K562 (cell line): ENCODE measurements around the gene KL. TPM values are rescaled to one million over a fixed set of nuclear protein-coding genes. Genes with fewer than 3 reads are reported as not detected.

Source experiments
- ATAC-seq: fragments of 200-7000 bp; cut with Tn5 transposase; 3 replicates; pipeline ENCODE4 v1.9.1; 2020; ENCODE audit warnings: moderate library complexity
- BruUV-seq: library from RNA; stranded (reverse); fragments of 400-500 nt; replicated peaks from 2 replicates; lab custom pipeline; 2021; lab: Mats Ljungman, UMichigan
- CTCF ChIA-PET: fragments of 300-600 bp; formaldehyde crosslinking; extraction: SDS; loops from one replicate; lab custom pipeline; 2021; ENCODE audit warnings: low intra/inter-chr PET ratio; lab: Yijun Ruan, JAX
- POLR2A ChIA-PET: fragments of 300-600, 350-650 bp; sonication (Branson Sonifier 250); formaldehyde crosslinking; extraction: SDS; loops from one replicate; lab custom pipeline; 2021; ENCODE audit warnings: antibody characterized with exemption, inconsistent platforms; lab: Yijun Ruan, JAX
- DNase-seq, 4 experiments: peaks; one replicate each; pipeline versions ENCODE4 v3.0.0 to v3.0.0-alpha.2; 2011 to 2018; ENCODE audit warnings: low spot score in 3 of 4, mixed read lengths in 3 of 4; ENCODE audit errors: extremely low read depth in 1 of 4
- FAIRE-seq: peaks from 2 replicates; lab custom pipeline; 2011; peaks lifted over from hg19 to GRCh38; lab: Jason Lieb, UNC
- H2AFZ ChIP-seq: 2 replicates; pipeline ENCODE4 v1.6.0; 2011; ENCODE audit warnings: low read depth, low read length, control low read depth, inconsistent platforms
- H3K27ac ChIP-seq: fragments of 200-600 bp; 3 replicates; pipeline ENCODE4 v1.8.0; 2011; ENCODE audit warnings: low read depth, mild to moderate bottlenecking, control low read depth, inconsistent platforms, low read length, moderate library complexity, mixed read lengths; ENCODE audit errors: extremely low read depth
- H3K27me3 ChIP-seq, 2 experiments: fragments of 300-600 bp in 1 of 2; 2 replicates in 1 of 2; 3 replicates in 1 of 2; pipeline versions ENCODE4 v1.6.0 to v1.8.0; 2011; ENCODE audit warnings: inconsistent platforms in 2 of 2, low read length in 2 of 2, mild to moderate bottlenecking in 1 of 2, mixed read lengths in 1 of 2, moderate library complexity in 1 of 2; ENCODE audit not compliant: control insufficient read depth in 2 of 2, insufficient read depth in 2 of 2
- H3K36me3 ChIP-seq: fragments of 300-600 bp; 3 replicates; pipeline ENCODE4 v1.8.0; 2011; ENCODE audit warnings: mild to moderate bottlenecking, low read length, inconsistent platforms; ENCODE audit not compliant: control insufficient read depth, insufficient read depth
- H3K4me1 ChIP-seq, 2 experiments: fragments of 200-600 bp in 1 of 2; replicated peaks in 1 of 2; 2 replicates in 1 of 2; 3 replicates in 1 of 2; pipeline versions ENCODE4 v1.5.1 to v1.8.0; 2011; ENCODE audit warnings: inconsistent platforms in 2 of 2, low read length in 2 of 2, mild to moderate bottlenecking in 1 of 2, mixed read lengths in 1 of 2, moderate library complexity in 1 of 2; ENCODE audit not compliant: control insufficient read depth in 2 of 2, insufficient read depth in 2 of 2
- H3K4me2 ChIP-seq: 2 replicates; pipeline ENCODE4 v1.6.1; 2011; ENCODE audit warnings: low read length, control low read depth, inconsistent platforms, mixed read lengths; ENCODE audit not compliant: insufficient read depth
- H3K4me3 ChIP-seq: fragments of 200-600 bp; sonication (generic), shearing (Covaris generic); 2 replicates; pipeline ENCODE4 v1.5.1; 2016; ENCODE audit warnings: control low read depth, inconsistent platforms
- H3K79me2 ChIP-seq: fragments of 200-600 bp; 3 replicates; pipeline ENCODE4 v1.8.0; 2011; ENCODE audit warnings: low read length, inconsistent platforms; ENCODE audit not compliant: control insufficient read depth, insufficient read depth
- H3K9ac ChIP-seq, 2 experiments: 2 replicates each; pipeline versions ENCODE4 v1.6.0 to v1.6.1; 2011; ENCODE audit warnings: low read depth in 2 of 2, low read length in 2 of 2, control low read depth in 1 of 2, inconsistent platforms in 1 of 2, mild to moderate bottlenecking in 1 of 2, mixed read lengths in 1 of 2; ENCODE audit not compliant: insufficient read depth in 1 of 2
- H3K9me1 ChIP-seq: one replicate; pipeline ENCODE4 v1.6.0; 2011; ENCODE audit warnings: inconsistent platforms, mild to moderate bottlenecking, low read length, moderate library complexity; ENCODE audit not compliant: control insufficient read depth, insufficient read depth
- H3K9me3 ChIP-seq: replicated peaks from 2 replicates; pipeline ENCODE4 v1.5.1; 2011; ENCODE audit warnings: low read depth, low read length, inconsistent platforms; ENCODE audit not compliant: control insufficient read depth, insufficient read depth
- H4K20me1 ChIP-seq: replicated peaks from 2 replicates; pipeline ENCODE4 v1.6.1; 2011; ENCODE audit warnings: low read length, inconsistent platforms, mixed read lengths; ENCODE audit not compliant: control insufficient read depth, insufficient read depth
- CBX8 ChIP-seq: fragments of 200-600 bp; sonication (generic); IDR thresholded peaks from 2 replicates; pipeline ENCODE4 v1.6.1; 2012; ENCODE audit warnings: borderline replicate concordance, mixed run types, low read depth, mild to moderate bottlenecking, moderate library complexity, mixed read lengths, low read length, control low read depth, inconsistent platforms; ENCODE audit not compliant: poor library complexity, severe bottlenecking; ENCODE audit errors: extremely low read depth
- EHMT2 ChIP-seq: fragments of 450-650 bp; IDR thresholded peaks from 2 replicates; pipeline ENCODE4 v1.6.1; 2018; ENCODE audit warnings: antibody characterized with exemption
- ETV1 ChIP-seq: fragments of 450-650 bp; conservative IDR thresholded peaks from 2 replicates; pipeline ENCODE4 v1.6.1; 2016; ENCODE audit warnings: missing genetic modification characterization, control low read depth, low read depth, missing compliant biosample characterization
- FOXM1 ChIP-seq, 2 experiments: fragments of 450-650 bp in 1 of 2; sonication (generic) in 1 of 2; formaldehyde crosslinking in 1 of 2; IDR thresholded peaks; 2 replicates each; pipeline versions ENCODE4 v1.6.1 to v1.9.0; 2017 to 2022; ENCODE audit warnings: low read depth in 2 of 2, mild to moderate bottlenecking in 2 of 2, missing genetic modification reagents in 1 of 2, moderate library complexity in 1 of 2
- IFI16 ChIP-seq: fragments of 250-450 bp; sonication (Bioruptor Pico); IDR thresholded peaks from 2 replicates; pipeline ENCODE4 v2.1.2; 2022; ENCODE audit warnings: mild to moderate bottlenecking, inconsistent platforms
- KDM2B ChIP-seq: fragments of 250-450 bp; sonication (Bioruptor Pico); IDR thresholded peaks from 2 replicates; pipeline ENCODE4 v1.8.0; 2021; ENCODE audit warnings: mild to moderate bottlenecking, moderate library complexity
- POLR2G ChIP-seq: fragments of 200-400 bp; formaldehyde crosslinking; IDR thresholded peaks from 2 replicates; pipeline ENCODE4 v1.6.1; 2017; ENCODE audit warnings: low read depth, mild to moderate bottlenecking, antibody characterized with exemption, low read length, moderate library complexity
- PREB ChIP-seq: sonication (generic); formaldehyde crosslinking; IDR thresholded peaks from 2 replicates; pipeline ENCODE4 v1.8.1; 2023; ENCODE audit warnings: mild to moderate bottlenecking, missing genetic modification reagents
- SMARCC2 ChIP-seq: fragments of 450-650 bp; IDR thresholded peaks from 2 replicates; pipeline ENCODE4 v1.6.1; 2017; ENCODE audit warnings: antibody characterized with exemption, moderate library complexity, mild to moderate bottlenecking, low read depth
- TCF7L2 ChIP-seq: fragments of 150-350 bp; IDR thresholded peaks from 2 replicates; pipeline ENCODE4 v1.6.1; 2016; ENCODE audit warnings: low read depth, mild to moderate bottlenecking, low read length, moderate library complexity
- TEAD4 ChIP-seq, 2 experiments: sonication (generic) in 1 of 2; formaldehyde crosslinking in 1 of 2; IDR thresholded peaks; 2 replicates each; pipeline versions ENCODE4 v1.6.1 to v1.8.0; 2012 to 2022; ENCODE audit warnings: borderline replicate concordance in 1 of 2, inconsistent platforms in 1 of 2, low read length in 1 of 2, mild to moderate bottlenecking in 1 of 2, missing genetic modification reagents in 1 of 2
- USF2 ChIP-seq: sonication (generic); formaldehyde crosslinking; IDR thresholded peaks from 2 replicates; pipeline ENCODE4 v1.5.0; 2020; ENCODE audit warnings: missing genetic modification reagents
- ZBTB43 ChIP-seq: sonication (generic); formaldehyde crosslinking; IDR thresholded peaks from 2 replicates; pipeline ENCODE4 v1.8.0; 2023; ENCODE audit warnings: mild to moderate bottlenecking, missing genetic modification reagents
- ZNF316 ChIP-seq: fragments of 450-650 bp; IDR thresholded peaks from 2 replicates; pipeline ENCODE4 v1.6.1; 2016
- WGBS: fragments of 100-300 bp; shearing (Covaris generic); methylation state at CpG from one replicate; pipeline ENCODE4 v1.1.6; 2016; ENCODE audit warnings: low coverage, mixed read lengths; ENCODE audit not compliant: insufficient coverage; ENCODE audit errors: missing lambda C conversion rate; 5-methylcytosine and 5-hydroxymethylcytosine counted together
- in situ Hi-C: fragments of 300-500 bp; cut with MboI; formaldehyde crosslinking; loops from 4 replicates; pipeline ENCODE4 v1.15.0; 2018; ENCODE audit warnings: inconsistent platforms, mixed read lengths
- intact Hi-C: fragments of 100-400 bp; cut with micrococcal nuclease; formaldehyde crosslinking; loops from 2 replicates; pipeline ENCODE4 v1.14.2; 2022
- polyA plus RNA-seq, 8 experiments: library from polyadenylated mRNA; depleted of rRNA in 4 of 8; stranded (reverse) in 5 of 8; unstranded in 3 of 8; fragments of >200 nt; fragmentation: Nextera tagmentation in 2 of 8; fragmentation: Illumina TruSeq in 1 of 8; extraction: Ambion mirVana in 2 of 8; extraction: Trizol in 1 of 8; gene quantifications; 2 replicates each; pipeline versions ENCODE4 v1.2.1 to v1.2.3, GENCODE V29; 2011 to 2014; ENCODE audit warnings: inconsistent platforms in 1 of 8, missing spikeins in 1 of 8
- total RNA-seq, 7 experiments: library from RNA; depleted of rRNA in 6 of 7; stranded (reverse); fragments of >200 nt in 6 of 7; fragmentation: Illumina TruSeq in 2 of 7; extraction: Trizol in 2 of 7; gene quantifications; 2 replicates each; pipeline versions ENCODE4 v1.2.1 to v1.2.3, GENCODE V29; 2011 to 2021; ENCODE audit warnings: low replicate concordance in 1 of 7

The KL gene
- total and polyA plus RNA-seq, 9 of the 15 experiments (the other 6 are each of a cell fraction or from before 2014, with no cell fraction given): not detected

GRCh38 chr13:33110386-33110712, 94.1 kb downstream of the KL start (continued):
- TF ChIP-seq FOXM1 (IDR thresholded peaks at IDR 0.05; ENCODE audit: low read depth): no peak
- no peak for TF ChIP-seq FOXM1 (CRISPR knock-in tag; IDR thresholded peaks at IDR 0.05; ENCODE audit: low read depth)
- TF ChIP-seq POLR2G: no peak
- TF ChIP-seq SMARCC2: no peak
- no peak for TF ChIP-seq TCF7L2
- no peak for TF ChIP-seq EHMT2
- TF ChIP-seq ETV1 (tag): no peak

- BruUV-seq: no TSS peak
- in situ Hi-C loops: no loop called here
- TF ChIP-seq KDM2B (CRISPR knock-in tag) (no peak), TEAD4 (IDR thresholded peaks at IDR 0.05; ENCODE audit: low read length) (no peak), TEAD4 (CRISPR knock-in tag; IDR thresholded peaks at IDR 0.05; ENCODE audit: borderline replicate concordance) (no peak), USF2 (CRISPR knock-in tag) (no peak), CBX8 (no peak), ZNF316 (no peak), IFI16 (CRISPR knock-in tag) (no peak), ZBTB43 (CRISPR knock-in tag) (no peak), PREB (CRISPR knock-in tag) (no peak)
- POLR2A ChIA-PET: no interaction called here
- no peak overlapping the region for H3K9ac ChIP-seq
- FAIRE-seq (no peak), ATAC-seq (no peak), DNase-seq (no peak)
- H3K9me3 ChIP-seq: no peaks in the 10 kb centered on the region
- H4K20me1 ChIP-seq: no peaks in the 10 kb centered on the region
- no peaks in the 10 kb centered on the region for H3K79me2 ChIP-seq
- H3K27ac ChIP-seq: no peak overlapping the region
- H3K4me2 ChIP-seq: no peak overlapping the region
- intact Hi-C loops: no loop called here
- H3K36me3 ChIP-seq: no peaks in the 10 kb centered on the region
- no peaks in the 10 kb centered on the region for H3K4me1 ChIP-seq
- H3K9me1 ChIP-seq: no peaks in the 10 kb centered on the region
- WGBS: 0% methylated on average over 12 of the region's 14 CpGs
- no peak overlapping the region for H3K4me3 ChIP-seq
- H3K27me3 ChIP-seq: no peaks in the 10 kb centered on the region
- H2AFZ ChIP-seq: no peak overlapping the region
- CTCF ChIA-PET: no interaction called here
Measured at GRCh38 chr13:33110713-33111413, 94.6 kb downstream of the KL start.
